Activated naive CD8-positive, alpha-beta T cell treated with anti-CD3 and anti-CD28 coated beads for 36 hours (primary cell): ENCODE data around the gene SLC22A8. TPM values are rescaled to one million over a fixed set of nuclear protein-coding genes. Genes with fewer than 3 reads are reported as not detected.
A peak's percentile ranks its signal among the peaks of the same experiment; 100 is the strongest.

Experiments
- DNase-seq: peaks from one replicate; pipeline ENCODE4 v3.0.0; 2021
- H3K27ac Mint-ChIP-seq: one replicate; pipeline ENCODE4 v1.8.0; 2022; ENCODE audit warnings: mild to moderate bottlenecking, moderate library complexity, mixed read lengths
- H3K27me3 Mint-ChIP-seq: one replicate; pipeline ENCODE4 v1.8.0; 2022; ENCODE audit warnings: mild to moderate bottlenecking, mixed read lengths
- H3K36me3 Mint-ChIP-seq: one replicate; pipeline ENCODE4 v1.8.0; 2021; ENCODE audit warnings: mild to moderate bottlenecking, mixed read lengths
- H3K4me1 Mint-ChIP-seq: one replicate; pipeline ENCODE4 v1.8.0; 2021; ENCODE audit warnings: mixed read lengths
- H3K4me3 Mint-ChIP-seq: one replicate; pipeline ENCODE4 v1.8.0; 2022; ENCODE audit warnings: mild to moderate bottlenecking, moderate library complexity, mixed read lengths
- H3K9me3 Mint-ChIP-seq: one replicate; pipeline ENCODE4 v1.8.0; 2022; ENCODE audit warnings: mixed read lengths
- total RNA-seq, 2 experiments: library from RNA; stranded (reverse); gene quantifications; one replicate each; pipeline ENCODE4 v1.2.3, GENCODE V29; 2021

The SLC22A8 gene
- total RNA-seq, 2 experiments from 2014 or later, result not detected

DNA sequence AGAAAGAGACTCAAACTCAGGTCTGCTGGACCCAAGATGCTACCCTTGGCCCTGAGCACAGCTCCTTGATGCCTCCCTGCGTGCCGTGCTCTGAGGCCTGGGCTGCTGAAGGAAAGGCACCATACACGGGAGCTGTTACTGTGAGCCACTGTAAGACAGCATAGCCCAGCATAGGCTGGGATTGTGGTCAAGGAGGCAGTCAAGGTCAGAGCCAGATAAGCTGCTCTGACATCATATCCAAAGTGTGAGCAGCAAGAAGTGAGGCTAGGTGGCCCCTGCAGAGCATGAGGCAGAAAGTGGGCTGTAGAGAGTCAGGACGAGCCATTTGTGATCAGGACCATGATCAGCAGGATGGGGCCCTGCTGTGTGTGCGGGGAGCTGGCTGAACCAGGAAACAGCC is 7.7 kb downstream of the SLC22A8 start:
- Mint-ChIP-seq H3K4me1 (no peaks in the 10 kb centered on the region), H3K27ac (no peak overlapping the region), H3K36me3 (no peaks in the 10 kb centered on the region), H3K9me3 (no peaks in the 10 kb centered on the region), H3K27me3 (no peaks in the 10 kb centered on the region), H3K4me3 (no peak overlapping the region)
- DNase-seq, result no peak

DNA sequence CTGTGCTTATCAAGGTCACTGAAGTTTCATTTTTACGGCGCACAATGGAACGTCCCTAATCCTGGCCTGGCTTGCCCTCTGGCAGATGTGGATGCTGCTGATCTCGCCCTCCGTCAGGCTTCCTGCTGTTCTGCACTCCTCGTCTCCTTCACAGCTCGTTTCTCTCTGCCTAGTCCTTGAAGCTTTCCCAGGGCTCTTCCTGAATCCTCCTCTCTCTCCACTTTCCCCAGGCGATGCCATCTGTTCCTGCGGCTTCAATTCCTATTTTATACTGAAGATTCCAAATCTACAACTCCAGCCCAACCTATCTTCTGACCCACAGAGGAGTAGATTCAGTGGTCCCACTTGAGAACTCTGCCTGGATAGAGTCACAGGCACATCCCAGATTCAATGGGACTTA is 14.2 kb downstream of the SLC22A8 start:
- no peak for DNase-seq
- Mint-ChIP-seq H3K27me3 (no peaks in the 10 kb centered on the region), H3K36me3 (no peaks in the 10 kb centered on the region), H3K4me1 (no peaks in the 10 kb centered on the region), H3K27ac (no peak overlapping the region), H3K9me3 (no peaks in the 10 kb centered on the region), H3K4me3 (no peak overlapping the region)

DNA sequence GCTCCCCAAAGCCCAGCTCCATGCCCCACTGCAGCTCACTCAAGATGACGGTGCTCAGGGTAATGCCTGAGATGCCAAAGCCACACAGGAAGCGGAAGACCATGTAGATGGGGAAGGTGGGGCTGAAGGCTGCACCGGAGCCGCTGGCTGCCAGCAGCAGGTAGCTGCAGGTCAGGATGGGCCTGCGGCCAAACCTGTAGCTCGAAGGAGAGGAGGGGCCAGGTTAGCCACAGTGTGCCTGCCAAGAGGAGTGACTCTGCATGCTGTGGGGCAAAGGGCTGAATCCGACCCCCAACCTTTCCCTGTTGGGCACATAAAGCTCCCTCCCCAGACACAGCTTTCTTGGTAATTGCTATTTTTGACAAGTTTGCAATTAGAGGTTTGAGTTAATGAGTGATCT is 16.0 kb downstream of the SLC22A8 start:
- Mint-ChIP-seq H3K36me3 (no peaks in the 10 kb centered on the region), H3K27me3 (peaks cover 5% of the 10 kb centered on the region), H3K9me3 (no peaks in the 10 kb centered on the region), H3K4me1 (no peaks in the 10 kb centered on the region), H3K27ac (no peak overlapping the region), H3K4me3 (no peak overlapping the region)
- no peak for DNase-seq

DNA sequence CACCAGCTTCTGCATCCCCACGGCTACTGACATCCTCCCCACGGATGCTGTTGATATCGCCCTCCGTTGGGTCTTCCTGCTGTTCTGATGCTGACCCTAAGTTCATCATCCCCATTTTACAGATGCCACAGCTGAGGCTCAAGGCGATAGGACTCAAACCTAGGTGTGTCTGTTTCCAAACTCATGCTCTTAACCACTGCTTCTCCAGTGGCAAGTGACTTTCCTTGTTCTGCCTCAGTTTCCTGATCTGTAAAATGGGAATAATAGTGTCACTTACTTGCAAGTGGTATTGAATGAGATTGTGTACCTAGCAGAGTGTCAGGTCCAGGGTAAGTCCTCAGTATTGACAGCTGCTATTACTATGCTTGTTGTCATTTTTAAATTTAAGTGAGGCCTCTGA is 16.5 kb downstream of the SLC22A8 start:
- H3K4me3 Mint-ChIP-seq, result no peak overlapping the region

DNA sequence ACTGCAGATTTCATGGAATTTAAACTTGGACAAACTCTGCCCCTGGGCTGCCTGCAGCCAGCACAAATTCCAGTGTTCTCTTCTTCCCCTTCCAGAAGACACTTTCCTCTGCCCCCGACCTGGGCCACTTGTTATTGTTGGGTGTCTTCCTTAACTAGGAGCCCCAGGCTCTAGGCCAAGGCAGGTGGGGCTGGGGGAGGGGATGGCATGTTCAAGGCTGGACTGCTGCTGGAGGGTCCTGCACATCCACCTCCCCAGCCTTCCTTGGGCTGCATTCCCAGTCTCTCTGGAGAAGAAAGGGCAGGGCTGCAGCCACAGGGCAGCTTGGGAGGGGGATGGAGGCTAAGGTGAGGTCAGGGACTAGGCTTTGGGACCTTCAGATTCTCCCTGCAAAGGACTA is 19.4 kb downstream of the SLC22A8 start:
- Mint-ChIP-seq H3K36me3 (no peaks in the 10 kb centered on the region), H3K27me3 (peaks cover 5% of the 10 kb centered on the region), H3K4me1 (no peaks in the 10 kb centered on the region), H3K9me3 (no peaks in the 10 kb centered on the region), H3K27ac (no peak overlapping the region), H3K4me3 (no peak overlapping the region)
- DNase-seq, result no peak

More for the DNA sequence above, 16.5 kb downstream of the SLC22A8 start:
- Mint-ChIP-seq H3K27ac (no peak overlapping the region), H3K4me1 (no peaks in the 10 kb centered on the region), H3K9me3 (no peaks in the 10 kb centered on the region), H3K36me3 (no peaks in the 10 kb centered on the region), H3K27me3 (peaks cover 5% of the 10 kb centered on the region)
- DNase-seq, result no peak

DNA sequence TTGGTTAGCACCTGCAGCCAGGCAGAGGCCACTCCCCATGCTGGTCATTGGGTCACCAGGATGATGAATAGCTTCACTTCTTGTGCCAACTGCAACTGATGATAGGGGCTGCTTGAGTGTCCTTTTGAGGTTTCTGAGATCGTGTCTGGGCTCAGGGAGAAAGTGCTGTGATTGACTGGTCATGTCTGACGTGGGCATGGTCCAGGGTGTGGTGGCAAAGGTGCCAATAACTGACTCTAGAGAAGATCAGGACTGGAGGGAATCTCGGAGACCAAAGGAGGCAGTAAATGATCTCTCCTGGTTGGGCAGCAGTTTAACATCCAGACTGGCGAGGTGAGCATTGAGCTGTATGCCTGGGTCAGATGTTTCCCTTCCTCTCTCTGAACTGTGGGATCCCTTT is 20.9 kb downstream of the SLC22A8 start:
- Mint-ChIP-seq H3K9me3 (no peaks in the 10 kb centered on the region), H3K27ac (no peak overlapping the region), H3K27me3 (peaks cover 5% of the 10 kb centered on the region), H3K4me1 (no peaks in the 10 kb centered on the region), H3K36me3 (no peaks in the 10 kb centered on the region), H3K4me3 (no peak overlapping the region)
- no peak for DNase-seq

DNA sequence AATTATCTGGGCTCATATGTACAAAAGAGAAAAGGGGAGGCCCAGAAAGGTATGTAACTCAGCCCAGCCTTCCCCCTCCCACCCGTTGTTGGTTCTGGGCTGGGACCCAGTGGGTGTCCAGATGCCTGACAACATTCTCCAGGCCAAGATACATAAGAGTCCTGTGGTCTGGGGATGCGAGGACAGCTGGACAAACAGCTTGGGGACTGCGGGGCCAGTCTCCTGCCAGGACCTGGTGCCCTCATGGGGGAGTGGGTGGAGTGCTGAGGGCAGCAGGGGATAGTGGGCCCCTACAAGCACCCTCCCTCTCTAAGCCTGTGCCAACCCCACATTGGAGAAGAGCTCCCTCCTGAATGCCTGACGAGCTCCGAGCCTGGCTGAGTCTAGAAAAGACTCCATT is 27.4 kb downstream of the SLC22A8 start:
- Mint-ChIP-seq H3K27ac (no peak overlapping the region), H3K4me1 (no peaks in the 10 kb centered on the region), H3K9me3 (no peaks in the 10 kb centered on the region), H3K4me3 (no peak overlapping the region), H3K27me3 (peaks cover 13% of the 10 kb centered on the region), H3K36me3 (no peaks in the 10 kb centered on the region)
- no peak for DNase-seq

DNA sequence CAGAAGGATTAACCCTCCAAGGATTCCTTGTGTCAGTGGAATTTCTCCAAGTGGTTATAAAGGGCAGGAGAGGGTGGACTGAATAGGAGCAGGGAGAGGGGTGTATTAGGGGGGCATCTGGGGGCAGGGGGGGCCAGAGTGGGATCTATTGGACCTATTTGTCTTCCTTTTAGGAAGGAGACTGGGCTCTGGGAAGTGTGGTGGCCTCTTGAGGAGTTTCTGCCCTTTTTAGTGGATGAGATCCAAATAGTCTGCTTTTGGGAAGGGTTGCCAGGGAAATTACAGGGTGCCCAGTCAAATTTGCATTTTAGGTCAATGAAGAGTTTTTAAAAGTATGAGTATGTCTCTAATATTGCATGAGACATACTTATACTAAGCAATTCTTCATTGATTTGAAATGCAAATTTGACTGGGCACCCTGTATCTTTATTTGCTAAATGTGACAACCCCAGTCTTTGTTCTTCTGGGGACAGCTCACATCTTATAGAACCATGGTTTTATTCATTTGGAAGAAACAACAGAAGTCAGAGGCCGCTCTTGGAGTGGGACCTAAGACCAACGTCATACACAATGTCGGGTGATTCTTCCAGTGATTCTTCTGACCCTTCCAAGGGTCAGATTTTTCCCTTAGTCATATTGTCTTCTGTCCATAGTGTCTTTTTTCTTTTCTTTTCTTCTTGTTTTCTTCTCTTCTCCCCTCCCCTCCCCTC is 30.4 kb downstream of the SLC22A8 start:
- H3K36me3 Mint-ChIP-seq, result no peaks in the 10 kb centered on the region
- H3K9me3 Mint-ChIP-seq, result no peaks in the 10 kb centered on the region
- no peaks in the 10 kb centered on the region for H3K4me1 Mint-ChIP-seq
- no peak overlapping the region for H3K4me3 Mint-ChIP-seq
- H3K27me3 Mint-ChIP-seq, result peaks cover 15% of the 10 kb centered on the region
- H3K27ac Mint-ChIP-seq, result no peak overlapping the region
- DNase-seq, result no peak

DNA sequence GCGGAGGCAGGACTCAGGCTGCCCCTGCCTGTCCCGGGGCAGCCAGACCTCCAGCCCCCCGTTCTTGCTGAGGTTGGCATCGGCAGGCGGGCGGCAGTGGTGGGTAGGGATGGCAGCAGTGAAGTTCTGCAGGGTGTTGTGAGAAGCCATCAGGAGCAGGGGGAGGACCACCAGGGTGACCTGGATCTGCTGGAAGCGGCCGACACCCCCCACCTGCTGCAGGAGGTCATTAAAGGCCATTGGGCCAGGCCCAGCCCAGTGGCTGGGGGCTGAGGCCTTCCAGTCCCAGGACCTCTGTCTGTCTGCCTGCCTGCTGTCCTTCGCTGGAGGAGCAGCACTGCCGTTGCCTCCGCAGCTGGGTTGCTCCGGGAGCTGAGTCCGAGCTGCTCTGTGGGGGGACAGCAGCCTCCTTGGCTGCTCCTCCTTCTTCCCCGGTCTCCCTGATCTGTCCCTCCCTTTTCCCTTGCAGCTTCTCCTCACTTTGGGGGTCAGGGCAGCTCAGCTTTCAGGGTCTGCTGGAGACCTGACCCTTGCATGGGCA is 31.1 kb downstream of the SLC22A8 start, which contains the start of gene SLC22A6:
Gene SLC22A6, minus strand, starts transcription at position 517 of the 541 bp plus-strand sequence. Its CDS starts 277 bp downstream, at position 240.
- Mint-ChIP-seq H3K4me3 (no peak within 1 kb of the TSS), H3K4me1 (no peaks in the 10 kb centered on the region), H3K36me3 (no peaks in the 10 kb centered on the region), H3K9me3 (no peaks in the 10 kb centered on the region), H3K27me3 (peaks cover 18% of the 10 kb centered on the region), H3K27ac (no peak within 1 kb of the TSS)
- DNase-seq, result no peak

DNA sequence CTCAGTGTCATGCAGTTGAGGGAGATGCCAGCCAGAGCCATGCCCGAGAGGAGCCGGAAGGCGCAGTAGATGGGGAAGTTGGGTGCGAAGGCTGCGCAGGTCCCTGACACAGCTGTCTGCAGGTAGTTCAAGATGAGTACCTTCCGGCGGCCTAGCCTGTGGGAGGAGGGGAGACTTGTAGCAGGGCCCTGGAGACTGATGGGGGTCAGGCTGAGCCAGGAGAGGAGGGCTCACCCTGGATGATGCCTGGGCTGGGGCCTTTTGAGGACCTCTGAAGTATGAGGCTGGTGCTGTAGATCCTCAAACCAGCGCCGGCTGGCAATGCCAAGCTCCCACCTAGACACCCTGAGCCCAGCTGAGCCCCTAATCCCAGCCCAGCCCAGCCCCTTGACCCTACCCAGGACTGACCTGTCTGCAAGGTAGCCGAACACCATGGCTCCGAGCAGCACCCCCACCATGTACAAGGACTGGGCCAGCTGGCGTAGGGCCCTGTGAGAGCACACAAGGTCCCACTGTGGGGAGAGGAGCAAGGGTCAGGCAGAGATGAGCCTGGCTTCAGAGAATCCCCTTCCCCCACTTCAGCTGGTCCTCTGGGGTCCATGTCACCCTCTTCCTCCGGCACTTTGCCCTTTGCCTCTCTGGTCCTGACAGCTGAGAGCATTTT is 32.0 kb downstream of the SLC22A8 start:
- no peaks in the 10 kb centered on the region for H3K9me3 Mint-ChIP-seq
- H3K4me3 Mint-ChIP-seq, result no peak overlapping the region
- H3K27me3 Mint-ChIP-seq, result peaks cover 18% of the 10 kb centered on the region
- no peaks in the 10 kb centered on the region for H3K36me3 Mint-ChIP-seq
- H3K27ac Mint-ChIP-seq, result no peak overlapping the region
- no peak for DNase-seq
- no peaks in the 10 kb centered on the region for H3K4me1 Mint-ChIP-seq

DNA sequence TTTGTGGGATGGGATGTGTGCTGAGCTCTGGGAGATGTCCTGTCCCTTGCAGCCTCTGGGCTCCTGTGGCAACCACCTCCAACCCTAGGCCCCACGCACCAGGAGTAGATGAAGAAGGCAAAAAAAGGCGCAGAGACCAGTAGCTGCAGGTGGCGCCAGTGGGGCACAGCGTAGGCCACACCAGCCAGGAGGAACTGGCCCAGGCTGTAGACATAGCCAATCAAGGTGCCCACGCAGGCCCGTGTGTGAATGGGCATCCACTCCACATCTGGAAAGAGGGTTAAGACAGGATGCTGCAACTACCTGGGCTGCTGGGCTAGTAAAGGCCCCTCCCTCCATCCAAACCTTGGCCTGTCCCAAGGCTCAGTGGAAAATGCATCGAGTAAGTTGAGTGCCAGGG is 33.9 kb downstream of the SLC22A8 start:
- Mint-ChIP-seq H3K4me3 (no peak overlapping the region), H3K36me3 (no peaks in the 10 kb centered on the region), H3K4me1 (no peaks in the 10 kb centered on the region), H3K27ac (no peak overlapping the region), H3K27me3 (peaks cover 15% of the 10 kb centered on the region), H3K9me3 (no peaks in the 10 kb centered on the region)
- no peak for DNase-seq

DNA sequence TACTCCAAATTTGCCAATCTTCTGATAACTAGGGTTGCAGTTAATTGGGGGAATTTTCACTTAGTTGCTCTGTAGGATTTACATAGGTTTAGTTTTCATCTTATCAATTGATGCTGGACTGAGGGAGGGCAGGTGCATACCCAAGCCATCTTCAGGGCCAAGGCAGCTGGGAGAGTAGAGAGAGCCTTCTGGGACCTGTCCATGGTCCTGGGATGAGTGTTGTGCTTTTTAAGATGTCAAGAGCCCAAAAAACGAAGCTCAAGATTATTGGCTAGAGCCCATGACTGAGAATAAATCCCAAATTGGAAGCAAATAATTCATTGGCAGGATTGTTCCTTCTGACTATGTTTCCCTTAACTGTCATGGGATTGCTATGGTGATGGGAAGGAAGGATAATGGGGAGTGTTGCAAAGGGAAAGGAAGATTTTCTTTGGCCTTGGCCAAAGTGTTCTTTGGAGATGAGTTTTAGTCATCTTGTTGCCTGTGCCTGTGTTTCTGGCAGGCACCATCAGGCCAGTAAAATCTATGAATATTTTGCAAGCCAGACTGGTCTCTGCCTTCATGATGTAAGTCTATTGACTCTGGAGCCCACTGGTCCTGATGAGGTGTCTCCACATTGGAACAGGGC is 35.4 kb downstream of the SLC22A8 start:
- Mint-ChIP-seq H3K4me3 (no peak overlapping the region), H3K27ac (no peak overlapping the region), H3K27me3 (peaks cover 12% of the 10 kb centered on the region), H3K4me1 (no peaks in the 10 kb centered on the region), H3K9me3 (no peaks in the 10 kb centered on the region), H3K36me3 (no peaks in the 10 kb centered on the region)
- no peak for DNase-seq

DNA sequence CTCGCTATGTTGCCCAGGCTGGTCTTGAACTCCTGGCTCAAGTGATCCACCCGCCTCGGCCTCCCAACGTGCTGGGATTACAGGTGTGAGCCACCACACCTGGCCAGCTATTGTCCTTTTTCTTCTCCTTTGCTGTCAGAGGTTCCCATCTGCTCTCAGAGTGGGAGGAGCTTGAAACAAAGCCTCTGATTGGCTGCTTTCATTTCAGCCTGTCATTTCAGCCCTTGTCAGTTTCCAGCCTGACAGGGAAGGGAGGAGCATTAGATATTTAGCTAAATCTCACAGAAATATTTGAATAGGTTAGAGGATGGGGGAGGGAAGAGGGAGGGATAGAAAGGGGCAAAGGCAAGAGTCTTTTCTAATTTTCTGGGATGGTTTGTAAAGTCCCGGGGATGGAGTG is 39.5 kb downstream of the SLC22A8 start:
- Mint-ChIP-seq H3K9me3 (no peaks in the 10 kb centered on the region), H3K27me3 (peaks cover 12% of the 10 kb centered on the region), H3K4me3 (no peak overlapping the region), H3K4me1 (no peaks in the 10 kb centered on the region), H3K36me3 (no peaks in the 10 kb centered on the region), H3K27ac (no peak overlapping the region)
- no peak for DNase-seq

DNA sequence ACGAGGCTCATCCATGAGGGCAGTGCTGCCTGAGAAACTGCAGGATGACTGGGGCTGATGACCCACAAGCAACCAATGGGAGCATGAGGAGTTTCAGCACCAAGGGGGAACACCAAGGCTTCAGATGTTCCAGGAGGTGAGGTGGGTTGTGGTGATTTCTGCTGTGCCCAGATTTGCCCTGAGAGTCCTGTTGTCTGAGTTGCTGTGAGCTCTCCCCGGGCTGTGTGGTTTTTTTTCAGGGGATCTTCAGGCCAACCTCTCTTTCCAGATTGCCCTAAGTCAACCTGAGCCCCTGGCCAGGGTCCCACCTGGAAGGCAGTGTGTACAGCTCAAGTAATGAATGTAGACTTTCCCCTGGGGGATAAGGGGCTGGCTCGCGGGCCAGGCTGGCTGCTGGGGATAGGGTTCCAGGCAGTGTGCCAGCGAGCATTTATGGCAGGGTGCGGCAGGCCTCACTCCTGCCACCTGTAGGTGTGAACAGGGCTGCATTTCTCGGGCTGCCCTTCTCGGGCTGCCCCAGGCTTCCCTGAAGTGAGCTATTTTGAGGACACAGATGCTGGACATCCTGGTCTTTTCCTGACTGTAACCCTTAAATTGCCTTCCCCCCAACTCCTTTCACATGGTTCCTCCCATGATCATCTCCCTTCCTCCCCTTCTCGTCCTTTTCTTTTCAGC is 40.7 kb downstream of the SLC22A8 start:
- no peaks in the 10 kb centered on the region for H3K36me3 Mint-ChIP-seq
- peaks cover 17% of the 10 kb centered on the region for H3K27me3 Mint-ChIP-seq
- H3K27ac Mint-ChIP-seq, result no peak overlapping the region
- no peaks in the 10 kb centered on the region for H3K9me3 Mint-ChIP-seq
- no peak overlapping the region for H3K4me3 Mint-ChIP-seq
- DNase-seq, result peak; percentile 29
- no peaks in the 10 kb centered on the region for H3K4me1 Mint-ChIP-seq

DNA sequence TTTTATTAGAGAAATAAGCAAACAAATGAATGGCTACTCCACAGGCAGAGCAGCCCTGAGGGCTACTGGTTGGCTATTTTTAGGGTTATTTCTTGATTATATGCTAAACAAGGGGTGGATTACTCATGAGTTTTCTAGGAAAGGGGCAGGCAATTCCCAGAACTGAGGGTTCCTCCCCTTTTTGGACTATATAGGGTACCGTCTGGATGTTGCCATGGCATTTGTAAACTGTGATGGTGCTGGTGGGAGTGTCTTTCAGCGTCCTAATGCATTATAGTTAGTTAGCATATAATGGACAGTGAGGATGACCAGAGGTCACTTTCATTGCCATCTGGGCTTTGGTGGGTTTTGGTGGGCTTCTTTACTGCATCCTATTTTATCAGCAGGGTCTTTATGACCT is 50.1 kb downstream of the SLC22A8 start:
- H3K36me3 Mint-ChIP-seq, result no peaks in the 10 kb centered on the region
- H3K27ac Mint-ChIP-seq, result no peak overlapping the region
- H3K27me3 Mint-ChIP-seq, result peaks cover 32% of the 10 kb centered on the region
- no peak overlapping the region for H3K4me3 Mint-ChIP-seq
- no peaks in the 10 kb centered on the region for H3K4me1 Mint-ChIP-seq
- no peaks in the 10 kb centered on the region for H3K9me3 Mint-ChIP-seq
- no peak for DNase-seq
